GM11168 (cell line): ENCODE data around the gene TAPBP.
"Not testable (repeated sequence)": the region's sequence is repeated elsewhere in the genome, so short reads cannot be mapped to it uniquely, and the experiment has no call there.

Experiments
- in situ Hi-C: fragments of 300-500 bp; cut with MboI; formaldehyde crosslinking; loops from one replicate; pipeline ENCODE4 v1.12.0; 2022; ENCODE audit warnings: low sequenced_read_pairs; ENCODE audit not compliant: unreplicated experiment

The TAPBP gene

DNA sequence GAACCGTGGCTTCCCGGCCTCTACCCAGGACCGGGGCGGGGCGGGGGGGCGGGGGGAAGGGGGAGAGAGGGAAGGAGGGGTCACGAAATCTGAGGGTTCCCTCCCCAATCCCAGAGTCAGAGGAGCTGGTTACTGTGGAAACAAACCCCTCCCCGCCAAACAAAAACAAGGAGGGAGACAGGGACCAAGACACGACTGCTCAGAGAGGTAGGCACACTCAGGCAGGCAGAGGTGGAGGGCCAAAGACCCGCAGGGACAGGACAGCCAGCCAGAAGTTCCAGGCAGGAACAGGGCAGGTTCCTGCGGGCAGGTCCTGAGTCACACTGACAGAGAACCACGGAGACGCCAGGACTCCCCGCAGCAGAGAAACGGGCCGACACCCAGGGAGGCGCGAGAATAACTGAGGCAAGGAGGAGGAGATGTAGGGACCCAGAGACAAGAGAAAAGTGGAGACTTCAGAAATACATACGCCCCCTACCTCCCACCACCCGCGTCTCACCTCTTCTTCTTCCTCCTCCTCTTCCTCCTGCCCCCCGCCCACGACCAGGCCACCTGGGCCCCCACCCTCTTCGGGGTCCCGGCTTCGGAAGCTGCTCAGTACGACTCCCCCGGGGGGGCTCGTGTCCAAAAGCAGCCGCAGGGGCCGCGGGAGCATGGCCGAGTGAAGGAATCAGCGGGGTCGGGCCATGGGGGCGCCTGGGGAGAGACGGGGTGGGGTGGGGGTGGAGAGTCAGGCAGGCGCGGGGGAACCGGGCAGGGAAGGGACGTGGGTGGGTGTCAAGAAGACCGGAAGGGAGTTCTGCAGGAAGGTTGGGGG lies 15.7 kb downstream of the TAPBP start:
- in situ Hi-C loops, result no loop called here

DNA sequence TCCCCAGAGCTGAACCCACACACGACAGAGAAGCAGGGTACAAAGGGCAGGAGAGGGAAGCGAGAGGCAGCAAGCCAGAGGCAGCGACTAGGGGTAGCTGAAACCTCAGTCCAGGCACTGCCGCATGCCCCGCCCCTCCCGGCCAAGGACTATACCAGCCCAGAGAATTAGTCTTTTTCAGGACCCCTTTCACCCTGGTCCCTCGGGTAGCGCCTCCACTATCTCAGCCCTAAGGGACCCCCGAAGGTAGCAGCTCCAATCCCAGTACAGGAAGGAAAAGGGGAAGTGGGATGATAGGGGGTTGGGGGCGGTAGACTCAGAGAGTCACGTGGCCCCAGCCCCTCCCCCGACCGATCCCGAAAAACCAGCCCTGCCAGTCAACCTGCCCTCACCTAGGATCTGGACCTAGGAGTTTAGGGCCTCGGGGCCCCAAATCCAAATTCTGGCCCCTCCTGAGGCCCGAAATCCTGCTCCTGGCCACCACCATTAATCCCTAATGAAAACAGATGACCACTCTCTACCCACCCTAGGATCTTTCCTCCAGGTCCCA lies 16.4 kb downstream of the TAPBP start:
- in situ Hi-C loops, result no loop called here

DNA sequence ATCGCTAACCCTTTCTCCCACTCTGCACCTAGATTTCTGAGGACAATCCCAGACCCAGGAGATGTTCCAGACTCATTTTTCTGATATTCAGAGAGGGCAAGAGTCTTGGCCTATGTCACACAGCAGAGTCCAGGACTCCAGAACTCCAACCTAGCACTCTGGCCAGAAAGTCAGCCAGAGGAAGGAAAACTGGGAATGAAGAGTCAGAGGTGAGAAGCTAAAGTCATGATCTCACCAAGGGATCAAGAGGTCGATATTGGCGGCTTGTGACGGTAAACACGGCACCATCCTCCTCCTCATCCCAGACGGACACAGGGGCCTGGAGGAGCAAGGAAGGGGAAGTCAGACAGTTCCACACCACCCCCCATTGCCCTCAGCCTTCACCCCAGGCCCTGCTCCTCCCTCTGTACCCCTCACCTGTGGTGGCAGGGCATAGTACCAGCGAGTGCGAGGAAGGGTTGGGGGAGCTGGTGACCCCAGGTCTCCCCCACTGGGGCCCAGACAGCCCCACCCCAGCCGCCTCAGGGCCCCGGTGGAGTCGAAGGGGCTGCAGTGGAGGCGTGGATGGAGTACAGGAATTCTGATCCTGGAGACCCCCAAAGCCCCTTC lies 17.0 kb downstream of the TAPBP start:
- in situ Hi-C loops, result no loop called here

DNA sequence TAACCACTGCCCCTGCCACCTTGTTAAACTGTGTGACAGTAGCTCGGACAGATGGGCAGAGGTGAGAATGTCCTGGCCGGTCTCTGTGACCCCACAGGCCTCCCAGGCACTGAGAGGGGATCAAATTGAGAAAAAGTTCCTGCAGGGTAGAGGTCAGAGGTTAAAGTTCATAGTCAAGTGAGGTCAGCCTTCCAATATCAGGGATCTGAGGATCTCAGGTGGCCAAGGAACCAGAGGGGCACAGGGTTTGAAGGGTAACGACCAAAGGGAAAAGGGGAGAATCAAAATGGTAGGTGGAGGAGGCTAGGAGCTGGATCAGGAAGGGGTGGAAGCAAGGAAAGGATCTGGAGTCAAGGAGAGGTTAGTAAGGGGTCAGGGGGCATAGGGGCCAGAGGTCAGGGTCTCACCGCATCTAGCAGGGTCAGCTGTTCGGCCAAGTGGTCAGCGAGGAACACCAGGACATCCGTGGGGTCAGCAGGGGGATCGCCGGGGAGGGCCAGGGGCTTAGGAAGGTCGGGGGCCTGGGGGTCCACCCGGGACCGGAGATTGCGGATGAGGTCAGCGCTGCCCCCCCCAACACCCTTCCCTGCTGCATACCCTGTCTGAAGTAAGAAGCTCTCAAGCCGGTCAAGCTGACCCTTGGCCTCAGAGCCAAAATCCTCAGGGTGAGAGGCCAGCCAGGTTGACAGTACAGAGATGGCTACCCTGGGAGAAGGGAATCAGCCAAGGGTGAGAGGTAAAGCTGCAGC lies 18.1 kb downstream of the TAPBP start:
- in situ Hi-C loops, result no loop called here

DNA sequence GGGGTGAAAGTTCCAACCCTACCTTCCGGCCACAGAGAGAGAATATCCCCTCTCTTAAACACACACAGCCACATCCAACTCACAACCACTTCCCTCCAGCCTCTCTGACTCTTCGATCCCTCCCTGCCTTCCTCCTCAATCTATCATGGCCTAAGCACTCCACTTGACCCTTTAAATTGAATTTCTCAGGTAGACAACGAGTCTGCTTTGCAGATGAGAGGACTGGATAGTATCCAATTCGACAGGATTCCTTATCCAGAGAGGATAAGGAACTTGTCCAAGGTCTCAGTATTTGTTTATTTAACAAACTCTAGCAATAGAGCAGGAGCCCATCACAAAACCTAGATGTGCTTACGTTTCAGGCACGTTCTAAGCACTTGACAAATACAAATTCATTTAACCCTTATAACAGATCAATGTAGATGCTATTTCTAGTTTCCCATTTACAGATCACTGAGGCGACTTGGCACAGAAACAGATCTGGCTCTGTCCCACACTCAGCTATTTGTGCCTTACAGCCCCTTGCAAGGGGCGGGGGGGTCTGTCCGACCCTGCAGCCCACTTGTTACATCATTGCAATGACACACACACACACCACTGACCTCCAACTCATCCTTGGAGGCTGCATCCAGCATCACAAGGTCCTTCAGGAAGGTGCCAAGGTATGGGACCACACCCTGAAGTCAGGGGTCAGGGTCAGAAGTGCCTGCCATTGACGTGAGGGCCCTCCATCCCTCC lies 19.6 kb downstream of the TAPBP start:
- in situ Hi-C loops, result no loop called here

DNA sequence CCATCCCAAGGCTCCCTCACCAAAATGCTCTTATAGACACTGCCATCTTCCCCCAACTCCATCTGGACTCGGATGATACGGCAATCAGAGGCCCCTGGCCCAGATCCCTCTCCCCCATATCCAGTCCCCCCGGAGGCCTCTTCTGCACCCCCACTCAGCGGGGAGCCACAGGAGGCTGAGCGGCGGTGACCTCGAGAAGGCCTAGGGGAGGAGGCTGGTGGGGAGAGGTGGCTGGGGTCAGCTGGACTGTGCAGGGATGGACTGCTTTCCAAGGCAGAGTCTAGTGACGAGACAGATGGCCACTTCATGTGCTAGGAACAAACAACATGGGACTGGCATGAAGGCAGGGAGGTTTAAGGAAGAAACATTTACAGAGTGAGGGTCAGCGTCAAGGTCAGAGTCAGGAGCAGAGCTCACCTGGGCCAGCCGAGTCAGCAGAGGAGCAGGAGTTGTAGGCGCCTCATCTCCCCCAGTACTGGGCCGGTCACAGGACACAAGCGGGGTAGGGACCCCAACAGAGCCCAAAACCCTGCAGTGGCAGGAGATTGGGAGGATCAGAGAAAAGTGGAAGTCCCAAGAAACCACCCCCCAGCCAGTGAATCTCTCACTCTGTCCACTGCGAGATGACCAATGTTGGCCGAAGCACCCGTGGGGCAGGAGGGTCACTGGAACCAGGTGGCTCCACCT lies 20.7 kb downstream of the TAPBP start:
- in situ Hi-C loops, result no loop called here

DNA sequence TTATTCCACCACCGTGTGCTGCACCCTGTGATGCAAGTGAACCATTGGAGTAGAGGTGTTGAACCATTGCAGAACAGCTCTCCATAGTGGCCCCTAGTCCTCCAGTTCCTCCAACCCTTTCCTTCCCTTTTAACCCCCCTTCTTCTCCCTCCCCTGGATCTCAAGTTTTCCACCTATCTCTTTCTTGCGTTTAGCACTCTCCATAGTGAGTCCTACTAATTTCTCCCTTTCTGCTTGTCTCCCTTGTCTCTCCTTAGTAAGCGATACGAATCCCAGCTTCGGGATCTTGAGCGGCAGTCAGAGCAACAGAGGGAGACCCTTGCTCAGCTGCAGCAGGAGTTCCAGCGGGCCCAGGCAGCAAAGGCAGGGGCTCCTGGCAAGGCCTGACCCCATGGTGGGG lies 23.4 kb downstream of the TAPBP start:
- in situ Hi-C loops, result no loop called here

DNA sequence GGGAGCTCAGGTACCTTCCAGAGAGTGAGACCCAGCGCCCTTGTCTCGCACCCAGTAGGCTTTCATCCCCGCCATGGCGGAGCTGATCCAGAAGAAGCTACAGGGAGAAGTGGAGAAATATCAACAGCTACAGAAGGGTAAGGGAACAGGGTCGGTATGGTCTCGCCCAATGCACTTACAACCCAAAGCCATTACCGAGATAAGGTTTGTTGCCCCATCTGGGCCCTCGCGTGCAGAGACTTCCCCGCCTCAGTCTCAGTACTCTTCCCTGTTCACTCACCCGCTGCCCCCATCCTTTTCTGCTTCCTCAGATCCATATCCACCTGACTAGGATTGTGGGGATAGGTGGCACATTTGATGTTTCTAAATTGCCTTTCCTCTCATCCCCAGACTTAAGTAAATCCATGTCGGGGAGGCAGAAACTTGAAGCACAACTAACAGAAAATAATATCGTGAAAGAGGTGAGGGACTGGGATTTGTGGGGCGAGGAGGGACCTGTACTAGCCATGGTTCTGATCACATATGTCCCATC lies 24.0 kb downstream of the TAPBP start:
- in situ Hi-C loops, result no loop called here

DNA sequence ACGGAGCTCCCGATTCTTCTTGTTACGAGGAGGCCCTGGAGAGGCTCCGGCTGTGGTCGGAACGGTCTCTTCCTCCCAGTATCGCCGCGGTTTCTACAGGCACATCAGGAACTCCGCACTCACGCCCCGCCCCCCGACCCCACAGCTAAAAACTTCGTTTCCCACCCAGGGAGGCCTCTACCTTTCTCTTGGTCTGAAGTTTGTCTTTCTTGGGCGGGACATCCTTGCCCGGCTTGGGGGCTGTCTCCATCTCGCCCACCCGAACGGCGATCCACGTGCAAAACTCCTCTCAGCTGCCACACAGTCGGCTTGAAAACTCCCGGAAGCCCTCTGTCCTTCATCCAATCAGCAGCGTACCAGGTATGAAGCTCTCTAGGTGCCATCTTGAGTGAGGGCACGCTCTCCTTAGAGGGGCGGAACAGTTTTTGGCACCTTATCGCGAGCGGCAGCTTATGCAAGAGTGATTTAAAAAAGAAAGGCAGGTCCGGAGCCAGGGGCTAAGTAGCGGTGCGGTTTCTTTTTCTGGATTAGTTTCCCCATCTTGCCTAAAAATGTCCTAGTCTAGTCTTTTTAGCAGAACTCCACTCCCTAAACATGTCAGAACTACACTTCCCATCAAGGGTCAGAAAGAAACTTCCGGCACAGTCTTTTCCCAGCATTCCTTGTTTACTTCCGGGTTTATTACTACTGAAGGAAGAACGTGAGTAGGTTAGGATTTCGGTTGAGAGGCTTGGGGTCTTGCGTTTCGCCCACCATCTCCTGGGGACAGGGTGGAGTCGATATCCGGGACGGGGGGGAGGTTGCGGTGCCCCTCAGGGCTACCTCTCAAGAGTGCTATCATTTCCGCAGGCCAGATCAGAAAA lies 24.7 kb downstream of the TAPBP start, which contains the start of the genes PFDN6 and WDR46:
Gene PFDN6, plus strand, starts transcription at position 681 of the 863 bp plus-strand sequence. CDS start 256 bp downstream, outside the sequence.
Gene WDR46, minus strand, starts transcription at position 319 of the 863 bp plus-strand sequence. Its CDS starts 69 bp downstream, at position 250.
- in situ Hi-C loops, result no loop called here

DNA sequence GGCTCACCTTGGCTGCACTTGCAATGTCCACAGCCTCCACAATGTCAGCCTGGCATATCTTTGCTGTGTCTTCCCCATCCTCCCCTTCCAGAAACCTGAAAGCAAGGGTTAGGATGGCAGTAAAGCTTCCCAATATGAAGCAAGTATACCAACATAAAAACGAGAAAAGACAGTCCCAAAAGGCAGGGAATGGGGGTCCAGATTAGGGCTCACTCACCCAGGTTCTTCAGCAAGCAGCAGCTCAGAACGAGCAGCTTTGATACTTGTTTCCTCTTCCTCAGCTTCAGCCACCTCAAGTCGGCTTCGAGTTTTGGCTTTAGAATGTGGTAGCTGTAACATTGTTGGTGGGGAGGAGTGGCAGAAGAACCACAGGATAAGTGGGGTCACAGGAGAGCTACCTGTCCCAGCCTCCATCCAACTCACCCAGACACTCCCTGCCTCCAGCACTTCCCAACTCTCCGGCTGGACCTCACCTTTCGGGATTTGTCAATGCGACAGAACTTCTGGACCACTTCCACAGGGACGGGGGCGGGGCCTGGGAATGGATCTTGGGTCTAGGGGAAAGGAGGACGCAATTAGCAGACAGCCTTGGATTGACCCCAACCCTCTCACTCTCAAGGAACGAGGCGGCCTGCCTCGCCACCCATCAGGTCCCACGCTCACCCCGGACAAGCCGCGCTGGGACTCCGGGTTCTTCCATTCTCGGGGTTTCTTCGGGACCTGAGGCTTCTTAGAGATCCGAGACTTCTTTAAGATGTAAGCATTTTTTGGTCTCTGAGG lies 25.5 kb downstream of the TAPBP start:
- in situ Hi-C loops, result no loop called here

DNA sequence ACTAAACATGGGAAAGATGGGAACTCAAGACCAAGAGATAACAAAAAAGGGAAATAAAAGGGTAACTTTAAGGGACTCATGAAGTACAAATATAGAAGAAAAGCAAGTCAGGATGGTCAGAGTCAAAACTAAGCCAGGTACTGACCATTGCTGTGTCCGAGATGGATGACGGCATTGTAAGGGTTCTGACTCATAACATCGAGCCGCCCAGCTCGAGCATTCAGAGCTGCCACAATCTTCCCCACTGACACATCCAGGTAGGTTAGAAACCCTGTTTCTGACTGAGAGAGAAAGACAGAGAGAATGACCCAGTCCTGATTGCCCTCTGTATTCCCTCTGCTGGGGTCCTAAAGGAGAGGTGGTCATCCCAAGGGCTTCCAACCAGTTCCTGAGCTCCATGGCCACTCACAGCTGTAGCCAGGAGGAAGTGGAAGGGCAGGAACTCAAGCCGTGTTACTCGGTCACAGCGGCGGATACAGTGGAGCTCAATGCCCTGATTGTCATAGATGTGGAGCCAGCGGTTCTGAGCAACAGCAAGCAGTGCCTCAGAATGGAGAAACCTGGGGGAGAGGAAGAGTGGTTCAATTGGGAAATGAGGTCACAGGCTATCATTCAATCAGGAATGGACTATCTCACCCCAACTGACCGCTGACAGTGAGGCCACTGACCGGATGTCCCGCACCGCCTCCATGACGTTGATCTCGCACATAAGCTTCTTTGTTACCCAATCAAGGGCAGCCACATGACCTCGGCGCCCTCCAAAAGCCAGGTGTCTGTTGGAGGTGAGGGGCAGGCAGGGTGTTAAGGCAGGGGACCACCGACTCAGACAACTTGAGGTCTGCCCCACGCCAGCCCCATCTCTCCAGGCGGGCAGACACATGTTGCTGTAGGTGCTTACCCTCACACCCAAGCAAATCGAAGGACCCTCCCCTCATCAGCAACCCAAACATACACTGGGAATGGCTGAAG lies 26.6 kb downstream of the TAPBP start:
- in situ Hi-C loops, result no loop called here

DNA sequence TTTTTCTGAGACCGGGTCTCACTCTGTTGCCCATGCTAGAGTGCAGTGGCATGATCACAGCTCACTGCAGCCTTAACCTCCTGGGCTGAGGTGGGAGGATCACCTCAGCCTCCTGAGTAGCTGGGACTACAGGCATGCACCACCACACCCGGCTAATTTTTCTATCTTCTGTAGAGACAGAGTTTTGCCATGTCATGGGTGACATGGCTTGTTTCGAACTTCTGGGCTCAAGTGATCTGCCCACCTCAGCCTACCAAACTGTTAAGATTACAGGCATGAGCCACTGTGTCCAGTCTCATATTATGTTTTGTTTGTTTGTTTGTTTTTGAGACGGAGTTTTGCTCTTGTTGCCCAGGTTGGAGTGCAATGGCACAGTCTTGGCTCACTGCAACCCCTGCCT lies 28.7 kb downstream of the TAPBP start:
- in situ Hi-C loops, result not testable (repeated sequence)

DNA sequence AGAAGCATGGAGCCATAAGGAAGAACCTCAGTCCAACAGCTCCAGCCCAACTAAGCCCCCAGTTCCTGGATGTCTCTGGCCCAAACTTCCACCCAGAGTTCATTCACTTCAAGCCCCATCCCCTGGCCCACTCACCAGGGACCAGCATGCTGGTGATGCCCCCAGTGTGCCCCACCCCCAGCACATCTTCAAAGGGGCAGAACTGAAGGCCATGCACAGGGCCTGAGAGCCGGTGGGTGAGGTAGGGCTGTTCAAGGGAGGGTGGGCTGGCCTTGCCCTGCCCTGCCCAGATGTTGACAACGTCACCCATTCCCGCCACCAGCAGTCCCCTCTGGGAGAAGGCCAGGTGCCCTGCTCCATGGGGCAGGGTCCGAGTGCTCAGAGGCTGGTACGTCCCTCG lies 33.3 kb downstream of the TAPBP start:
- in situ Hi-C loops, result no loop called here

DNA sequence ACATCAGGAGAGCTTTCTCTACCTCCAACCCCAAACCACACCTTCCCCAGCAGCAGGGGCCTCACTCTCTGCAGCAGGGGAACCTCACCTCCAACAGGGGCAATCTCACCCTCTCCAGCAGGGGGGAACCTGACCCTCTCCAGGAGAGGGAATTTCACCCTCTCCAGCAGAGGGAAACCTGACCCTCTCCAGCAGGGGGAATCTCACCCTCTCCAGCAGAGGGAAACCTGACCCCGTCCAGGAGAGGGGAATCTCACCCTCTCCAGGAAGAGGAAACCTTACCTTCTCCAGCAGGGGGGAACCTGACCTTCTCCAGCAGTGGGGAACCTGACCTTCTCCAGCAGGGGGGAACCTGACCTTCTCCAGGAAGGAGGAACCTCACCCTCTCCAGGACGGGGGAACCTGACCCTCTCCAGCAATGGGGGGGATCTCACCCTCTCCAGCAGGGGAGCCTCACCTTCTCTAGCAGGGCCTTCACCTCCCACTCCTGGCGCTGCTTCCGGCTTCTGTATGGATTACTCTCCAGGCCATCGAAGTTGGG lies 33.8 kb downstream of the TAPBP start:
- in situ Hi-C loops, result no loop called here

DNA sequence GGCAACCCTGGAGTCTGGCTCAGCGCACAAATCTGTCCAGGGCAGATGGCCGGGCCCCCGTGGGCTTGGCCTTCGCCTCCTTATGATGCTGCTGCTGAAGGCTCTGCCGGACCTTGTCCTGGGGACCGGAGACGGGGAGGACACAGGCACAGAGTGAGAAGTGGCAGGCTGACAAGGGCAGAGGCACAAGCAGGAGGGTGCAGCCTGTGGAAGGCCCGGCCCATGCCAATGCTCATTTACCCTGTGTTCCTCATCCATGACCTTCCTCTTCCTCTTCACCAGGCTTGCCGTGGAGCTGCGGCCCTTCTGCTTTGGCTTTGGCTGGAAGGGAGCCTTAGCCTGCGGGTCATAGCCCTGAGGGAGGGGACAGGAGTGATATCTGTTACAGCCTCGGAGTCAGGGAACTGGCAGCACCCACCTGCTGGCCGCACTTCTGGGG lies 34.6 kb downstream of the TAPBP start:
- in situ Hi-C loops, result no loop called here

DNA sequence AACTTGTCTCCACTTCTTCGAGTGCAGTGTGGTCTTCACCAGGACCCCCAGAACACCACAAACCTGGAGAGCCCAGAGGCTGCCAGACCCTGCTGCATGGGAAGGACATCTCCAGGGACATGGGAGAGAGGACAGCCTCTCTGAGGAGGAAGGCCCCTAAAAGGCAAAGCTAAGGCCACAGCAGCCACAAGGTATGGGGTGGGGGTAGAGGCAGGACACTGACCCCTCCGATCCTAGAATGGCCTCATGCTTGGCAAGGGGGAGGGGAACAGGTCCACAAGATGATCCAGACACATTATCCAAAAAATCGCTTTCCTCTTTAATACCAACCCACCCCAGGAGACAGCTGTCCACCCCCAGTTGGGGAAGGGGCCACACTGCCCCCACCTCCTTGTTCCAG lies 35.1 kb downstream of the TAPBP start:
- in situ Hi-C loops, result no loop called here
